Heart left ventricle (tissue), 16 donors: ENCODE results near the gene NR1I2. TPM values are rescaled to one million over a fixed set of nuclear protein-coding genes. Genes with fewer than 3 reads are reported as not detected.

Source experiments
- ATAC-seq, 4 donors: fragments of 200-7000 bp; cut with Tn5 transposase; one replicate each; pipeline ENCODE4 v1.9.1; 2020 to 2022; ENCODE audit warnings: moderate library complexity in 4 of 4, mild to moderate bottlenecking in 3 of 4, moderate number of reproducible peaks in 1 of 4
- DNase-seq, 5 donors: peaks; one replicate each; pipeline ENCODE4 v3.0.0-alpha.2; 2020
- H3K27ac ChIP-seq, 12 donors: fragments of 200-600 bp; sonication (generic) in 4 of 12; one replicate each; pipeline versions ENCODE4 v1.5.0 to v1.8.0; 2016 to 2022; ENCODE audit warnings: mild to moderate bottlenecking in 2 of 12
- H3K27me3 ChIP-seq, 9 donors: fragments of 200-600 bp; sonication (generic) in 2 of 9; one replicate each; pipeline versions ENCODE4 v1.5.1 to v1.8.0; 2016 to 2022; ENCODE audit warnings: mild to moderate bottlenecking in 3 of 9
- H3K36me3 ChIP-seq, 9 donors: fragments of 200-600 bp; sonication (generic) in 2 of 9; one replicate each; pipeline versions ENCODE4 v1.5.0 to v1.8.0; 2018 to 2022; ENCODE audit warnings: mild to moderate bottlenecking in 2 of 9
- H3K4me1 ChIP-seq, 12 donors: fragments of 200-600 bp; sonication (generic) in 4 of 12; one replicate each; pipeline versions ENCODE4 v1.5.0 to v1.8.0; 2016 to 2022; ENCODE audit warnings: mild to moderate bottlenecking in 3 of 12
- H3K4me3 ChIP-seq, 12 donors: fragments of 200-600 bp; sonication (generic) in 4 of 12; one replicate each; pipeline versions ENCODE4 v1.5.0 to v1.8.0; 2017 to 2022; ENCODE audit warnings: mild to moderate bottlenecking in 9 of 12, moderate library complexity in 4 of 12
- H3K9me3 ChIP-seq, 12 donors: fragments of 200-600 bp; sonication (generic) in 4 of 12; one replicate each; pipeline versions ENCODE4 v1.5.0 to v1.8.0; 2016 to 2022; ENCODE audit warnings: mild to moderate bottlenecking in 1 of 12
- POLR2A ChIP-seq, 2 donors: fragments of 450-650 bp; IDR thresholded peaks; one replicate each; pipeline ENCODE4 v1.6.1; 2017; ENCODE audit warnings: antibody characterized with exemption in 2 of 2, mild to moderate bottlenecking in 2 of 2, moderate library complexity in 2 of 2
- WGBS, 4 donors: extraction: QIAGEN DNeasy Blood & Tissue Kit in 2 of 4; methylation state at CpG; one replicate each; pipeline versions ENCODE4 v1.1.5 to v1.1.7; 2013 to 2018; 5-methylcytosine and 5-hydroxymethylcytosine counted together
- intact Hi-C, 10 donors: fragments of 100-400 bp; cut with DNase I; formaldehyde crosslinking; loops; one replicate each; pipeline versions ENCODE4 v1.11.1 to v1.14.2; 2022
- polyA plus RNA-seq, 2 donors: library from polyadenylated mRNA; stranded (reverse); fragments of 200-250 nt; gene quantifications; one replicate each; pipeline ENCODE4 v1.2.3, GENCODE V29; 2013
- total RNA-seq, 9 donors: library from RNA; depleted of rRNA in 2 of 9; stranded (reverse); fragments of >200 nt in 2 of 9; fragmentation: NEBNext Ultra II Directional in 3 of 9; extraction: Animal tissue kit (Norgen Biotek cat#: 25700) in 3 of 9; gene quantifications; one replicate each; pipeline versions ENCODE4 v1.1.0 to v1.2.4, GENCODE V29; 2016 to 2023
- TF ChIP-seq, protein P1 (sequence below), 12 donors: fragments of 200-600 bp; sonication (generic) in 4 of 12; IDR thresholded peaks; one replicate each; pipeline versions ENCODE4 v1.5.0 to v1.8.0; 2018 to 2022; ENCODE audit warnings: antibody characterized with exemption in 12 of 12, mild to moderate bottlenecking in 5 of 12
- donor health status: ischemic (EF 13 %, LVEDD 7.1; RV severe dilation, severe dysfunction).
- donor health status: healthy with polysubstance abuse.
- donor health status: DM: no; HTN: yes; CAD: no.
- donor health status: DM: no; HTN: no; CAD: no.
- donor health status: ischemic (EF 25% LVEDD 6.9; RV normal size, moderate dysfunction).
- donor health status: ischemic (EF 25% LVEDD 5.7; RV mildly dilated, moderate dysfunction).
- donor health status: healthy.
- donor health status: DM: yes; HTN: yes; CAD: no.
- donor health status: ischemic (EF 35%, LVEDD 5.7; RV mildly dilated, moderate dysfunction).
- donor health status: nonischemic (EF 11% LVEDD 7.7; RV severe dilation, severe dysfunction).
- donor health status: DM: yes; HTN: yes; CAD: no.
- donor health status: PGD.
- donor health status: ischemic (EF 29% LVEDD 5.4; RV normal size, mild dysfunction).
- donor health status: nonischemic (EF 23%, LVEDD 6.1; RV moderate dilation, normal function).

Gene NR1I2
- total and polyA plus RNA-seq, 11 donors = 0.07 to 0.29 (median 0.15) TPM; not detected in 4

DNA sequence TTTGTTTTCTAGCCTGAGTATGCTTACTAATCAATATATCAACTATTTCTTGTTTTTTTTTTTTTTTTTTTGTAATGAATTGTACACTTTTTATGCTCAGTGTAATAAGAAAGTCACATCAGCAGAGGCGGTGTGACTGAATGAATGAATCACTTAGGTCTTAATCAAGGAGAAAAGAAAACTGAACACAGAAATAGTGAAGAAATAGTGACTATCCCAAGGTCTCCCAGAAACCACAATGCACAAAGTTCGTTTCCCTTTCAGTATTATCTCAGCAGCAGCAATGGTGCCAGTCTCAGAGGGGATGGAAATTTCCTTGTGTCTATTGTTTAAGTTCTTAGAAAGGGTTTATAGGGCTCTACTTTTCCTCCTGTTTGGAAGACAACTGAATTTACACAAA, 80.7 kb downstream of the NR1I2 start:
- Histone ChIP-seq H3K27me3 (no peaks in the 10 kb centered on the region), H3K27ac (no peak overlapping the region), H3K4me1 (peaks cover 0 to 11% (median 0%) of the 10 kb centered on the region in 12 donors), H3K4me3 (no peak overlapping the region), H3K9me3 (peaks cover 0 to 7% (median 0%) of the 10 kb centered on the region in 12 donors), H3K36me3 (peaks cover 3 to 50% (median 34%) of the 10 kb centered on the region in 9 donors)
- no peak for TF ChIP-seq POLR2A (IDR thresholded peaks at IDR 0.05)
- TF ChIP-seq, protein P1, sequence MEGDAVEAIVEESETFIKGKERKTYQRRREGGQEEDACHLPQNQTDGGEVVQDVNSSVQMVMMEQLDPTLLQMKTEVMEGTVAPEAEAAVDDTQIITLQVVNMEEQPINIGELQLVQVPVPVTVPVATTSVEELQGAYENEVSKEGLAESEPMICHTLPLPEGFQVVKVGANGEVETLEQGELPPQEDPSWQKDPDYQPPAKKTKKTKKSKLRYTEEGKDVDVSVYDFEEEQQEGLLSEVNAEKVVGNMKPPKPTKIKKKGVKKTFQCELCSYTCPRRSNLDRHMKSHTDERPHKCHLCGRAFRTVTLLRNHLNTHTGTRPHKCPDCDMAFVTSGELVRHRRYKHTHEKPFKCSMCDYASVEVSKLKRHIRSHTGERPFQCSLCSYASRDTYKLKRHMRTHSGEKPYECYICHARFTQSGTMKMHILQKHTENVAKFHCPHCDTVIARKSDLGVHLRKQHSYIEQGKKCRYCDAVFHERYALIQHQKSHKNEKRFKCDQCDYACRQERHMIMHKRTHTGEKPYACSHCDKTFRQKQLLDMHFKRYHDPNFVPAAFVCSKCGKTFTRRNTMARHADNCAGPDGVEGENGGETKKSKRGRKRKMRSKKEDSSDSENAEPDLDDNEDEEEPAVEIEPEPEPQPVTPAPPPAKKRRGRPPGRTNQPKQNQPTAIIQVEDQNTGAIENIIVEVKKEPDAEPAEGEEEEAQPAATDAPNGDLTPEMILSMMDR (IDR thresholded peaks at IDR 0.05) = no peak
- no peak for DNase-seq
- WGBS, 4 donors = 92 to 95% (median 94%) methylated on average over 2 of the region's 2 CpGs
- intact Hi-C loops = no loop called here
- ATAC-seq = no peak

DNA sequence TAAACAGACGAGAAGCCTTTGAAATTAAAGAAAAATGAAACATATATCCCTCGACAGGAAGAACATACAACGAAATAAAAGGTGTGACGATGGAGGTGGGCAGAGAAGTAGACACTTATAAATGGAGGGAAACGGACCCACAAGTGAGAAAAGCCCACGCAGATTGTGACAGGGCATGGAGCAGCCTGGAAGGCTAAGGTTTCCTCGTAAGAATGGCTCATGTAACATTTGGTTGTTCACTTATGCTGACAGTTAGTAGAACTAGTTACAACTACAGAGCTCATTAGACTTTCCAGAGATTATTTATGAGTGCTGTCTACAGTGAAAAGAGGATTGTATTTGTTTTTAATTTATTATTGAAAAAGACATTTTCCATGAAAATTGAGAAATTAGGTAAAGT, 82.6 kb downstream of the NR1I2 start:
- peaks cover 3 to 35% (median 18%) of the 10 kb centered on the region in 9 donors for H3K36me3 ChIP-seq
- H3K9me3 ChIP-seq = no peaks in the 10 kb centered on the region
- H3K27me3 ChIP-seq = no peaks in the 10 kb centered on the region
- no peak overlapping the region for H3K4me3 ChIP-seq
- H3K4me1 ChIP-seq = peaks cover 0 to 12% (median 0%) of the 10 kb centered on the region in 12 donors
- H3K27ac ChIP-seq = no peak overlapping the region
- DNase-seq (no peak), ATAC-seq (no peak)
- TF ChIP-seq, protein P1 (IDR thresholded peaks at IDR 0.05) = no peak
- no peak for TF ChIP-seq POLR2A (IDR thresholded peaks at IDR 0.05)
- intact Hi-C loops = no loop called here
- WGBS, 4 donors = 92 to 96% (median 94%) methylated on average over 7 of the region's 7 CpGs

Other genes starting within 250 kb of the NR1I2 start
- 1 to 10 TPM in 1 of 9 donors, under 1 TPM in 5, not detected in 3; 0.22 to 4.4 (median 0.39) TPM for gene CD80, start 222.5 kb upstream of the NR1I2 start, total RNA-seq
- under 1 TPM; 0.12 to 0.19 TPM for gene CD80, start 222.5 kb upstream of the NR1I2 start, polyA plus RNA-seq
- gene ADPRH, start 202.6 kb upstream of the NR1I2 start, total RNA-seq = 10 to 100 TPM in 6 of 9 donors, 1 to 10 TPM in 3; 9.7 to 17.5 (median 11.5) TPM
- gene ADPRH, start 202.6 kb upstream of the NR1I2 start, polyA plus RNA-seq = 10 to 100 TPM in 1 of 2 donors, 1 to 10 TPM in 1; 5.0 to 14.2 TPM
- gene PLA1A, start 184.2 kb upstream of the NR1I2 start, total RNA-seq = 10 to 100 TPM in 1 of 9 donors, 1 to 10 TPM in 6, under 1 TPM in 2; 0.58 to 23.8 (median 1.8) TPM
- gene PLA1A, start 184.2 kb upstream of the NR1I2 start, polyA plus RNA-seq = 1 to 10 TPM in 1 of 2 donors, under 1 TPM in 1; 0.86 to 2.6 TPM
- gene POPDC2, start 121.5 kb upstream of the NR1I2 start, total RNA-seq = 100 to 1,000 TPM; 573 to 947 (median 768) TPM
- 1,000 to 10,000 TPM in 1 of 2 donors, 100 to 1,000 TPM in 1; 511 to 1,022 TPM for gene POPDC2, start 121.5 kb upstream of the NR1I2 start, polyA plus RNA-seq
- gene COX17, start 104.7 kb upstream of the NR1I2 start, total RNA-seq = 100 to 1,000 TPM in 5 of 9 donors, 10 to 100 TPM in 4; 73.8 to 173 (median 112) TPM
- gene COX17, start 104.7 kb upstream of the NR1I2 start, polyA plus RNA-seq = 100 to 1,000 TPM; 176 to 728 TPM
- gene CFAP91, start 79.1 kb upstream of the NR1I2 start, total RNA-seq = 1 to 10 TPM in 3 of 9 donors, under 1 TPM in 5, not detected in 1; 0.16 to 1.9 (median 0.56) TPM
- under 1 TPM; 0.19 to 0.21 TPM for gene CFAP91, start 79.1 kb upstream of the NR1I2 start, polyA plus RNA-seq